Vagina (tissue), 2 donors: ENCODE results near the gene ATR.

ENCODE experiments used
- CTCF ChIP-seq, 3 experiments: fragments of 450-650 bp in 2 of 3; fragments of 200-600 bp in 1 of 3; sonication (generic) in 1 of 3; IDR thresholded peaks; one replicate each; pipeline ENCODE4 v1.5.1; 2017 to 2019; ENCODE audit warnings: antibody characterized with exemption in 3 of 3, mild to moderate bottlenecking in 2 of 3, moderate library complexity in 2 of 3
- POLR2AphosphoS5 ChIP-seq, 2 donors: sonication (generic); formaldehyde crosslinking; IDR thresholded peaks; one replicate each; pipeline ENCODE4 v1.9.0; 2017; ENCODE audit warnings: antibody characterized with exemption in 2 of 2, mild to moderate bottlenecking in 2 of 2, low read depth in 1 of 2; ENCODE audit not compliant: insufficient read depth in 1 of 2

- no peak for TF ChIP-seq CTCF (IDR thresholded peaks at IDR 0.05)
- TF ChIP-seq POLR2AphosphoS5 (IDR thresholded peaks at IDR 0.05; ENCODE audit: insufficient read depth in 1 of 2, low read depth in 1 of 2), result no peak
Measured at GRCh38 chr3:142626971-142627370, 48.4 kb upstream of the ATR start.
